CD4-positive, alpha-beta T cell (primary cell): ENCODE measurements around the gene PRR11. TPM values are rescaled to one million over a fixed set of nuclear protein-coding genes. Genes with fewer than 3 reads are reported as not detected.

ENCODE experiments used
- ATAC-seq: fragments of 200-7000 bp; cut with Tn5 transposase; one replicate; pipeline ENCODE4 v1.10.0; 2022; ENCODE audit warnings: mild to moderate bottlenecking; ENCODE audit not compliant: poor library complexity
- CTCF ChIA-PET: fragments of 350-600 bp; sonication (Branson Sonifier 250); formaldehyde crosslinking; loops from one replicate; lab custom pipeline; 2021; ENCODE audit warnings: antibody characterized with exemption, inconsistent platforms; lab: Charles Lee
- POLR2A ChIA-PET: fragments of 350-600 bp; sonication (Branson Sonifier 250); formaldehyde crosslinking; loops from one replicate; lab custom pipeline; 2021; ENCODE audit warnings: antibody characterized with exemption, inconsistent platforms; lab: Charles Lee
- DNase-seq, 14 experiments: peaks; one replicate each; pipeline ENCODE4 v3.0.0-alpha.2; 2013 to 2020; ENCODE audit warnings: mixed read lengths in 2 of 14
- H3K27ac ChIP-seq, 2 donors: one replicate each; pipeline versions ENCODE4 v1.5.1 to v1.7.0; 2013; ENCODE audit warnings: low read length in 2 of 2, low read depth in 1 of 2, mild to moderate bottlenecking in 1 of 2
- H3K27me3 ChIP-seq, 2 experiments: 1 replicate in 1 of 2; 2 replicates in 1 of 2; pipeline versions ENCODE4 v1.6.1 to v1.7.0; 2013; ENCODE audit warnings: low read length in 2 of 2, control low read depth in 1 of 2, mild to moderate bottlenecking in 1 of 2, moderate library complexity in 1 of 2; ENCODE audit not compliant: insufficient read depth in 2 of 2, control insufficient read depth in 1 of 2
- H3K36me3 ChIP-seq: one replicate; pipeline ENCODE4 v1.6.1; 2013; ENCODE audit warnings: low read length, control low read depth; ENCODE audit not compliant: insufficient read depth
- H3K4me1 ChIP-seq: one replicate; pipeline ENCODE4 v1.6.1; 2013; ENCODE audit warnings: low read length, control low read depth; ENCODE audit not compliant: insufficient read depth
- H3K4me3 ChIP-seq: one replicate; pipeline ENCODE4 v1.5.1; 2013; ENCODE audit warnings: mild to moderate bottlenecking, low read length, moderate library complexity
- H3K9me3 ChIP-seq, 2 experiments: 1 replicate in 1 of 2; 2 replicates in 1 of 2; pipeline versions ENCODE4 v1.6.1 to v1.7.0; 2013; ENCODE audit warnings: low read length in 2 of 2, mild to moderate bottlenecking in 2 of 2, control low read depth in 1 of 2, moderate library complexity in 1 of 2; ENCODE audit not compliant: control insufficient read depth in 1 of 2, insufficient read depth in 1 of 2
- H3K27ac Mint-ChIP-seq: one replicate; pipeline ENCODE4 v1.8.0; 2020; ENCODE audit warnings: mixed read lengths
- H3K27me3 Mint-ChIP-seq: one replicate; pipeline ENCODE4 v1.8.0; 2021; ENCODE audit warnings: mixed read lengths
- H3K36me3 Mint-ChIP-seq: one replicate; pipeline ENCODE4 v1.8.0; 2021; ENCODE audit warnings: low read depth, mixed read lengths
- H3K4me1 Mint-ChIP-seq: one replicate; pipeline ENCODE4 v1.8.0; 2021; ENCODE audit warnings: low read depth, mixed read lengths
- H3K4me3 Mint-ChIP-seq: one replicate; pipeline ENCODE4 v1.8.0; 2020; ENCODE audit warnings: mild to moderate bottlenecking, mixed read lengths
- H3K9me3 Mint-ChIP-seq: one replicate; pipeline ENCODE4 v1.8.0; 2020; ENCODE audit warnings: mixed read lengths
- CTCF ChIP-seq: fragments of 200-600 bp; IDR thresholded peaks from one replicate; pipeline ENCODE4 v1.8.0; 2022; ENCODE audit warnings: antibody characterized with exemption, mild to moderate bottlenecking
- intact Hi-C, 2 experiments: fragments of 100-400 bp; cut with DNase I in 1 of 2; cut with micrococcal nuclease in 1 of 2; formaldehyde crosslinking; loops; one replicate each; pipeline versions ENCODE4 v1.15.1 to v1.9.0; 2023 to 2025; cut with DNase I, micrococcal nuclease
- total RNA-seq, 174 experiments: library from RNA in 2 of 174; stranded (reverse) in 2 of 174; gene quantifications; one replicate each; pipeline ENCODE4 v1.2.3 and lab custom pipeline; 2021 to 2026

PRR11 gene
- total RNA-seq, 2 experiments from 2014 or later: 0.69 to 0.92 TPM

- CTCF ChIA-PET: interaction anchor here (0.6 to 1.1 kb wide), 6 partner anchors 45 to 588 kb away, joined by 3 to 7 read pairs (median 3); partner anchors contain the start of gene CLTC
- peaks cover 41% of the 10 kb centered on the region for H3K4me1 Mint-ChIP-seq
- H3K4me3 Mint-ChIP-seq: peak within 1 kb of the TSS; percentile 93
- Histone ChIP-seq H3K4me1 (peaks cover 13% of the 10 kb centered on the region), H3K27ac (peak within 1 kb of the TSS; percentile 91), H3K4me3 (peak within 1 kb of the TSS; percentile 95), H3K27me3 (no peaks in the 10 kb centered on the region), H3K9me3 (no peaks in the 10 kb centered on the region), H3K36me3 (peaks cover 3% of the 10 kb centered on the region)
- ATAC-seq: peak; percentile 94
- peak; percentile 97 to 100 (median 98) for DNase-seq
- peak within 1 kb of the TSS; percentile 88 for H3K27ac Mint-ChIP-seq
- TF ChIP-seq CTCF: no peak
- POLR2A ChIA-PET: interaction anchor here (0.6 to 2.8 kb wide), 26 partner anchors 11 to 888 kb away, joined by 3 to 47 read pairs (median 4); partner anchors contain the start of genes CLTC, DHX40, GDPD1 and MKS1
- H3K36me3 Mint-ChIP-seq: peaks cover 25% of the 10 kb centered on the region
- intact Hi-C loops: loop anchor here (1.0 to 10.0 kb wide), 15 partner anchors 48 to 1491 kb away; partner anchors contain the start of genes MKS1 (in 1 of the 2), PRR11 (in 1 of the 2), RAD51C (in 1 of the 2) and RNFT1 (in 1 of the 2)
- no peaks in the 10 kb centered on the region for H3K27me3 Mint-ChIP-seq
- no peaks in the 10 kb centered on the region for H3K9me3 Mint-ChIP-seq
Measured at GRCh38 chr17:59106463-59107305, 48.9 kb upstream of the PRR11 start, which contains the start of gene TRIM37. TRIM37 (minus strand) TSS chr17:59106880; CDS start chr17:59106461, 419 bp downstream.

- Mint-ChIP-seq H3K27me3 (no peaks in the 10 kb centered on the region), H3K4me3 (peak overlapping the region; percentile 93), H3K27ac (peak overlapping the region; percentile 88), H3K9me3 (no peaks in the 10 kb centered on the region), H3K4me1 (peaks cover 36% of the 10 kb centered on the region), H3K36me3 (peaks cover 24% of the 10 kb centered on the region)
- Histone ChIP-seq H3K36me3 (peaks cover 3% of the 10 kb centered on the region), H3K4me1 (peaks cover 13% of the 10 kb centered on the region), H3K27ac (peak overlapping the region; percentile 18 to 91), H3K9me3 (no peaks in the 10 kb centered on the region), H3K4me3 (peak overlapping the region; percentile 95), H3K27me3 (no peaks in the 10 kb centered on the region)
- DNase-seq: no peak
- no peak for ATAC-seq
- no peak for TF ChIP-seq CTCF
- intact Hi-C loops: loop anchor here (1.0 to 10.0 kb wide), 15 partner anchors 47 to 1490 kb away; partner anchors contain the start of genes MKS1 (in 1 of the 2), PRR11 (in 1 of the 2), RAD51C (in 1 of the 2) and RNFT1 (in 1 of the 2)
- ChIA-PET CTCF (interaction anchor here (1.0 to 1.1 kb wide), 4 partner anchors 44 to 589 kb away, joined by 3 to 7 read pairs (median 4); no protein-coding TSS in a partner anchor), POLR2A (interaction anchor here (0.6 to 2.8 kb wide), 24 partner anchors 12 to 888 kb away, joined by 3 to 47 read pairs (median 5); partner anchors contain the start of genes CLTC, DHX40, GDPD1 and MKS1)
Measured at GRCh38 chr17:59107306-59107670, 48.3 kb upstream of the PRR11 start.

GRCh38 chr17:59108400-59109102 lies 47.0 kb upstream of the PRR11 start:
- TF ChIP-seq CTCF: no peak
- Histone ChIP-seq H3K27ac (no peak overlapping the region), H3K4me3 (no peak overlapping the region), H3K4me1 (peaks cover 13% of the 10 kb centered on the region), H3K9me3 (no peaks in the 10 kb centered on the region), H3K27me3 (no peaks in the 10 kb centered on the region), H3K36me3 (peaks cover 3% of the 10 kb centered on the region)
- no peaks in the 10 kb centered on the region for H3K27me3 Mint-ChIP-seq
- intact Hi-C loops: loop anchor here (5.0 to 10.0 kb wide), 13 partner anchors 104 to 1489 kb away; partner anchors contain the start of genes MKS1 (in 1 of the 2), RAD51C (in 1 of the 2), RNFT1 (in 1 of the 2) and RPS6KB1 (in 1 of the 2)
- H3K27ac Mint-ChIP-seq: no peak overlapping the region
- H3K36me3 Mint-ChIP-seq: peaks cover 24% of the 10 kb centered on the region
- CTCF ChIA-PET: no interaction called here
- H3K4me3 Mint-ChIP-seq: no peak overlapping the region
- H3K4me1 Mint-ChIP-seq: peaks cover 36% of the 10 kb centered on the region
- ATAC-seq (no peak), DNase-seq (no peak)
- POLR2A ChIA-PET: interaction anchor here (0.7 kb wide), 1 partner anchor 22 kb away, joined by 3 read pairs; no protein-coding TSS in a partner anchor
- no peaks in the 10 kb centered on the region for H3K9me3 Mint-ChIP-seq
